ENCODE measurements around the gene IL2RA. TPM values are rescaled to one million over a fixed set of nuclear protein-coding genes. Genes with fewer than 3 reads are reported as not detected.

Gene IL2RA
- total and polyA plus RNA-seq, 10 of the 15 experiments (the other 5 are each of a cell fraction or from before 2014, with no cell fraction given), result 2.2 to 6.0 (median 4.9) TPM

DNA sequence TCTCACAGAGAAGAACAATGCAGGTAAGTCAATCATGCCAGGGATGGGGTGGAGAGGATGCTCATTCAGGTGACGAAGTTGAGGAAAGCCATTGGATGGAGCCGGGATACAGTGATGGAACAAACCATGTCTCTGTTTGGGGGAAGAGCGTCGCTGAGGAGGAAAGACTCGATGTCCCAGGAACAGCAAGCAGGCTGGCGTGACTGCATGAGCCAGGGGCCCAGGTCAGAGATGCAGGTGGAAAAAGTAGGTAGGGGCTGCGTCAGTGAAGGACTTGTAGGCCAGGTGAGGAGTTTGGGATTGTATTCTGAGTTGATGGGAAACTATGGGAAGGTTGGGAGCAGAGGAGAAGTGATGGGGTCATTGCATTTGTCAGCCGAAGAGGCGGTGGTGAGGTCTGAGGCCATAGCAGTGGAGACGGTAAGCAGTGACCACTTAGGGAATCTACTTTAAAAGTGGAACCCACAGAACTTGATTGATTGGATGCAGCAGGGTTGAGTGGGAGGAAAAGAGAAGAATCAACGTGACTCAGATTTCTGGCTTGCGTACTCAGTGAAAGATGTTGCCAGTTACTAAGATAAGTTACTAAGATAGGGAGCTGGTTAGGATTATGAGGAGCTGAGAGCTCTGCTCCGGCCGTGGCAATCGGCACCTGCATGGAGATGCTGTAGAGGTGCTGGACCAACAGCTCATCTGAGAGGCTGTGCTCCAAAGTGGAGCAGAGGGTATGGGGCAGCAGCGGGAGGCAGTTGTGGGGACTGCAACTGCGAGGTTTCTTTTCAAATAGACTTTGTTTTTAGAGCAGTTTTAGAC is 12.5 kb upstream of the IL2RA start:
- no TSS peak for BruUV-seq (replicated peaks)
- ATAC-seq, result no peak
- ChIA-PET SMC1A (ENCODE audit: uncharacterized antibody, unreplicated experiment) (interaction anchor here (1.0 kb wide), 1 partner anchor 19 kb away, joined by 4 read pairs; no protein-coding TSS in a partner anchor), POLR2A (interaction anchor here (0.7 to 1.3 kb wide), 3 partner anchors 18 to 47 kb away, joined by 3 to 9 read pairs (median 3); no protein-coding TSS in a partner anchor), RAD21 (ENCODE audit: unreplicated experiment) (no interaction called here), CTCF (interaction anchor here (3.8 to 4.5 kb wide), 3 partner anchors 9 to 60 kb away, joined by 17 to 53 read pairs (median 22); no protein-coding TSS in a partner anchor)
- H4K20me1 ChIP-seq (ENCODE audit: control insufficient read depth, insufficient read depth), result no peaks in the 10 kb centered on the region
- no peak overlapping the region for H3K4me3 ChIP-seq
- no peak overlapping the region for H2AFZ ChIP-seq (ENCODE audit: control insufficient read depth, low read depth, low read length)
- intact Hi-C loops (cut with micrococcal nuclease; ENCODE audit: unreplicated experiment) (no loop called here), in situ Hi-C loops (cut with MboI) (no loop called here)
- FAIRE-seq, result no peak
- no peak overlapping the region for H3K27ac ChIP-seq (ENCODE audit: control insufficient read depth, insufficient read depth)
- no peaks in the 10 kb centered on the region for H3K9me3 ChIP-seq (replicated peaks; ENCODE audit: control insufficient read depth, insufficient read depth, low read length)
- H3K4me1 ChIP-seq (ENCODE audit: control insufficient read depth, insufficient read depth, low read length), result peaks cover 16% of the 10 kb centered on the region
- no peak for DNase-seq (ENCODE audit: low read depth, low spot score)
- WGBS (ENCODE audit: insufficient coverage, insufficient replicate concordance, low lambda C conversion rate, missing lambda C conversion rate), result 79% methylated on average over 17 of the region's 17 CpGs
- no peaks in the 10 kb centered on the region; a peak in 2 of 4 replicates for H3K27me3 ChIP-seq (replicated peaks in 1 of 2; ENCODE audit: control insufficient read depth in 2 of 2, insufficient read depth in 2 of 2, low read length in 1 of 2)
- H3K9ac ChIP-seq (ENCODE audit: control insufficient read depth, insufficient read depth, low read length), result no peak overlapping the region
- H3K79me2 ChIP-seq (ENCODE audit: control insufficient read depth, insufficient read depth, low read length), result no peaks in the 10 kb centered on the region
- H3K36me3 ChIP-seq (ENCODE audit: control insufficient read depth in 2 of 2, insufficient read depth in 2 of 2, low read length in 1 of 2), result no peaks in the 10 kb centered on the region
- no peak overlapping the region for H3K4me2 ChIP-seq (ENCODE audit: control insufficient read depth, insufficient read depth)
- TF ChIP-seq RAD51 (IDR thresholded peaks at IDR 0.05) (no peak), MTA3 (IDR thresholded peaks at IDR 0.05; ENCODE audit: borderline replicate concordance, low read length) (no peak), SMC3 (IDR thresholded peaks at IDR 0.05; ENCODE audit: borderline replicate concordance, low read length) (no peak), TARDBP (IDR thresholded peaks at IDR 0.05; ENCODE audit: borderline replicate concordance) (no peak), SUPT20H (IDR thresholded peaks at IDR 0.05; ENCODE audit: borderline replicate concordance, control insufficient read depth, low read depth, low read length) (no peak), POLR2AphosphoS2 (IDR thresholded peaks at IDR 0.05; ENCODE audit: low read depth, low read length) (no peak), MYC (IDR thresholded peaks at IDR 0.05; ENCODE audit: insufficient read depth, insufficient read length, insufficient replicate concordance, low read length, severe bottlenecking) (no peak), POLR2AphosphoS5 (IDR thresholded peaks at IDR 0.05; ENCODE audit: low read length) (no peak), TBL1XR1 (IDR thresholded peaks at IDR 0.05; ENCODE audit: low read depth, low read length) (no peak), SP1 (IDR thresholded peaks at IDR 0.05; ENCODE audit: low read depth, low read length) (no peak), BHLHE40 (IDR thresholded peaks at IDR 0.05; ENCODE audit: borderline replicate concordance in 1 of 2, low read depth in 2 of 2, low read length in 1 of 2) (no peak), SREBF1 (IDR thresholded peaks at IDR 0.05; ENCODE audit: low read length) (no peak)
- TF ChIP-seq, protein P1, sequence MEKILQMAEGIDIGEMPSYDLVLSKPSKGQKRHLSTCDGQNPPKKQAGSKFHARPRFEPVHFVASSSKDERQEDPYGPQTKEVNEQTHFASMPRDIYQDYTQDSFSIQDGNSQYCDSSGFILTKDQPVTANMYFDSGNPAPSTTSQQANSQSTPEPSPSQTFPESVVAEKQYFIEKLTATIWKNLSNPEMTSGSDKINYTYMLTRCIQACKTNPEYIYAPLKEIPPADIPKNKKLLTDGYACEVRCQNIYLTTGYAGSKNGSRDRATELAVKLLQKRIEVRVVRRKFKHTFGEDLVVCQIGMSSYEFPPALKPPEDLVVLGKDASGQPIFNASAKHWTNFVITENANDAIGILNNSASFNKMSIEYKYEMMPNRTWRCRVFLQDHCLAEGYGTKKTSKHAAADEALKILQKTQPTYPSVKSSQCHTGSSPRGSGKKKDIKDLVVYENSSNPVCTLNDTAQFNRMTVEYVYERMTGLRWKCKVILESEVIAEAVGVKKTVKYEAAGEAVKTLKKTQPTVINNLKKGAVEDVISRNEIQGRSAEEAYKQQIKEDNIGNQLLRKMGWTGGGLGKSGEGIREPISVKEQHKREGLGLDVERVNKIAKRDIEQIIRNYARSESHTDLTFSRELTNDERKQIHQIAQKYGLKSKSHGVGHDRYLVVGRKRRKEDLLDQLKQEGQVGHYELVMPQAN (conservative IDR thresholded peaks at IDR 0.05), result no peak
- TF ChIP-seq, protein P2, sequence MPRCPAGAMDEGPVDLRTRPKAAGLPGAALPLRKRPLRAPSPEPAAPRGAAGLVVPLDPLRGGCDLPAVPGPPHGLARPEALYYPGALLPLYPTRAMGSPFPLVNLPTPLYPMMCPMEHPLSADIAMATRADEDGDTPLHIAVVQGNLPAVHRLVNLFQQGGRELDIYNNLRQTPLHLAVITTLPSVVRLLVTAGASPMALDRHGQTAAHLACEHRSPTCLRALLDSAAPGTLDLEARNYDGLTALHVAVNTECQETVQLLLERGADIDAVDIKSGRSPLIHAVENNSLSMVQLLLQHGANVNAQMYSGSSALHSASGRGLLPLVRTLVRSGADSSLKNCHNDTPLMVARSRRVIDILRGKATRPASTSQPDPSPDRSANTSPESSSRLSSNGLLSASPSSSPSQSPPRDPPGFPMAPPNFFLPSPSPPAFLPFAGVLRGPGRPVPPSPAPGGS (IDR thresholded peaks at IDR 0.05; ENCODE audit: borderline replicate concordance, insufficient read depth, low read depth, low read length, poor library complexity, severe bottlenecking), result no peak
- TF ChIP-seq, protein P3, sequence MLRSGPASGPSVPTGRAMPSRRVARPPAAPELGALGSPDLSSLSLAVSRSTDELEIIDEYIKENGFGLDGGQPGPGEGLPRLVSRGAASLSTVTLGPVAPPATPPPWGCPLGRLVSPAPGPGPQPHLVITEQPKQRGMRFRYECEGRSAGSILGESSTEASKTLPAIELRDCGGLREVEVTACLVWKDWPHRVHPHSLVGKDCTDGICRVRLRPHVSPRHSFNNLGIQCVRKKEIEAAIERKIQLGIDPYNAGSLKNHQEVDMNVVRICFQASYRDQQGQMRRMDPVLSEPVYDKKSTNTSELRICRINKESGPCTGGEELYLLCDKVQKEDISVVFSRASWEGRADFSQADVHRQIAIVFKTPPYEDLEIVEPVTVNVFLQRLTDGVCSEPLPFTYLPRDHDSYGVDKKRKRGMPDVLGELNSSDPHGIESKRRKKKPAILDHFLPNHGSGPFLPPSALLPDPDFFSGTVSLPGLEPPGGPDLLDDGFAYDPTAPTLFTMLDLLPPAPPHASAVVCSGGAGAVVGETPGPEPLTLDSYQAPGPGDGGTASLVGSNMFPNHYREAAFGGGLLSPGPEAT (IDR thresholded peaks at IDR 0.05; ENCODE audit: low read depth), result no peak
